SK-N-SH (cell line): ENCODE data around the gene C1orf50.

Experiments
- CTCF ChIP-seq: fragments of 200-600 bp; sonication (generic); IDR thresholded peaks from 2 replicates; pipeline ENCODE4 v1.6.1; 2017; ENCODE audit warnings: antibody characterized with exemption, mild to moderate bottlenecking, moderate library complexity
- RFX5 ChIP-seq: IDR thresholded peaks from 2 replicates; pipeline ENCODE4 v1.6.1; 2012; ENCODE audit warnings: mild to moderate bottlenecking, improper control_type of control experiment, low read length
- SIN3A ChIP-seq: IDR thresholded peaks from 2 replicates; pipeline ENCODE4 v1.6.1; 2012; ENCODE audit warnings: low read depth, mild to moderate bottlenecking, low read length, moderate library complexity, borderline replicate concordance
- YY1 ChIP-seq: IDR thresholded peaks from 2 replicates; pipeline ENCODE4 v1.4.0; 2012; ENCODE audit warnings: low read depth, mild to moderate bottlenecking

DNA sequence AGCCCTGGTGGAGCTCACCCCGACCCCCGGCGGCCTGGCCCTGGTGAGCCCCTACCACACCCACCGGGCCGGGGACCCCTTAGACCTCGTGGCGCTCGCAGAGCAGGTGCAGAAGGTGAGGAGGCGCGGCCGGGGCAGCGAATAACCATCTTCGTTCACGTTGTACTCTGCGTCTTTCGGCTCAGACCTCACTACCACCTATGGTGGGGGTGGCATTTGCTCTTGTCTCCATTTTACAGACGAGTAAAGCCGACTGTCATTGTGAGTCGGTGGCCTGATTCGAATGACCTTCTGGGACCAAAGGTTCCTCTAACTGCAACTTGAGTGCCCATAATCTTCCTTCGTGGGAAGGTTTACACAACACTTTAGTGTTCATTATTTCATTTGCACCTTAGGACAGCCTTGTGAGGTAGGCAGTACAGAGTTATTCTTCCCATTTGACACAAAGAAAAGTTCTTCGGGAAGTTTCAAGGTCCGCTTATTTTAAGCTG, 506 bp downstream of the C1orf50 start:
- TF ChIP-seq CTCF (no peak), YY1 (peak; percentile 15; the same call in 1 of the 2 replicates), SIN3A (no peak), RFX5 (no peak)
